Glomerular endothelial cell (primary cell): ENCODE results near the gene HTN3. TPM values are rescaled to one million over a fixed set of nuclear protein-coding genes. Genes with fewer than 3 reads are reported as not detected.
"Not testable (repeated sequence)": the region's sequence is repeated elsewhere in the genome, so short reads cannot be mapped to it uniquely, and the experiment has no call there.

Experiments used
- DNase-seq: peaks from one replicate; pipeline ENCODE4 v3.0.0-alpha.2; 2011; ENCODE audit warnings: low read depth, low spot score; ENCODE audit errors: extremely low read depth
- total RNA-seq: library from RNA; depleted of rRNA; stranded (reverse); fragments of >200 nt; gene quantifications from 2 replicates; pipeline ENCODE4 v1.2.3, GENCODE V29; 2015

HTN3 gene
- total RNA-seq: not detected in 2 replicates

DNA sequence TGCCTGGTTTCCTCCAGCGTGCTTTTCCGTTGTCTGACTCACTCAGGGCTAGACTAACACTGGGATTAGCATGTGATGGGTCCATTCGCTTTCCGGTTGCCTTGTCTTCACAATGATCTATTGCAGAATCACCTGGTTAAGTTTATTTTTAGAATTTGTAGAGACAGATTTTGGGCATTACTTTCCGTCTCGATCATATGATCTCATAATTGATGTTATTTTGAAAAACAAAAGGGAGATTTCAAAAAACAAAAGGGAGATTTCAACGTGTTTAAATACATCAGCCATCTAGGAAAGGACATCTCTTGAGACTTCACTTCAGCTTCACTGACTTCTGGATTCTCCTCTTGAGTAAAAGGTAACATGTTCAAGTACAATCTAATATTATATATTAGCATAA lies at the start of gene HTN3:
Gene HTN3 (plus strand): TSS at position 301 of the 400 bp plus-strand sequence. CDS start 2,282 bp downstream, outside the sequence.
- DNase-seq: not testable (repeated sequence)

DNA sequence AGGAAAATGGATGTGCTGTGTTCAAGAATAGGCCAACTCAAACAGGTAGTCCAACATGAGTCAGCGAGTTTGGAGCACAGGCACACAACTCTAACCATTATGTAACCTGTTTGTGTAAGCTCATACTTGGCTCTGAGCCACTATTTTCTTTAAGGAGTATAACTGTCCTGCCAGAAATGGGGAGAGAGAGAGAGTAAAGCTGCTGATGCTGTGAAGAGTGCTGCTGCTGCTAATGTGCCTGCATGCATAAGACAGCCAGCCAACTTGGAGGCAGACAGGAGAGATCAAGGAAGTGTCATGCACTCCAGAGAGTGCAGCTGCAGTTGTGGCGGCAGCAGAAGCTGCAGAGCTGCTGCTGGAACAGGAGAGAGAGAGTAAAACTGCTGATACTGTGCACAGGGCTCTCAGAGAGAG lies 44.2 kb upstream of the HTN3 start:
- no peak for DNase-seq

DNA sequence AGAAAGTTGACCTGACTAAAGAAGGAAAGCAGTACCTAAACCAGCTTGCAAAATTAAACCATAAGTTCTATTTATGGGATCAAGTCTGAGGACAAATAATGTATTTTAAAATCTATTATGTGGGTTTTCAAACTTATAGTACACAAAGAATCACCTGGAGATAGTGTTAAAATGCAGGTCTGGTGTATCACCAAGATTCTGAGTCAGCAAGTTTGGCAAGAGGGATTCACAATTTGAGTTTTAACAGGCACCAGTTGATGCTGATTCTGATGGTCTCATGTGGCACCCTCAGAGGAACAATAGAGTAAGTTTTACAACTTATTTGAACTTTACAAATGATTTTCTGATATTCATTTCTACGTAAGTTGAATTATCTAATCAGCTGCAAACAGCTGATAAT lies 41.6 kb upstream of the HTN3 start:
- no peak for DNase-seq

DNA sequence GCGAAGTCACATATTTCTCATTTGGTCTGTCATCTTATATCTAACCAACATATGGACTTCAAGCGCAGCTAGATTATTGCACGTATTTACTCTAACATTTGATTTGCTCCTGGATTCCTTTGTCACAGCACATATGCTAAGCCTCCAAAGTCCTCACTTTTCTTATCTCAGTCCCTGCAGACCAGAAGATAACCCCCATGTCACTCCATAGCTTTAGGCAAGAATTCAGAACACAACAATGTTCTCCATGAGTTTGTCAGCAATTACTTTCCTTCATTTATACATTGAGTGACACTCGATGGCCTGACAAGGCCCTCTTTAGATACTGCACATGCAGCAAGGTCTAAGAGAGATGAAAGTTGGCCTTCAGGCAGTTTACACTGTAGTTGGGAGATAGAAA lies 37.2 kb upstream of the HTN3 start:
- DNase-seq: no peak

DNA sequence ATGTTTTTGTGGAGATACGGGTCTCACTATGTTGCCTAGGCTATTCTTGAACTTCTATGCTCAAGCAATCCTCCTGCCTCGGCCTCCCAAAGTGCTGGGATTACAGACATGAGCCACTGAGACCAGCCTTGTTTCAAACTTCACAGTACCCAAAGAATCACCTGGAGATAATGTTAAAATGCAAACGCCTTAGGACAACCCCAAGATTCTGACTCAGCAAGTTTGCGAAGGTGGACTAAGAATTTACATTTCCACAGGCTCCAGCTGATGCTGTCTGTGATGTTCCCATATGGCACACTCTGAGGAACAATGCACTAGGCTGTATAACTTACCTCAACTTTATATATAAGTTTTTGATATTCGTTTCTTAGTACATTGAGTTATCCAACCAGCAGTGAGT lies 33.5 kb upstream of the HTN3 start:
- no peak for DNase-seq

DNA sequence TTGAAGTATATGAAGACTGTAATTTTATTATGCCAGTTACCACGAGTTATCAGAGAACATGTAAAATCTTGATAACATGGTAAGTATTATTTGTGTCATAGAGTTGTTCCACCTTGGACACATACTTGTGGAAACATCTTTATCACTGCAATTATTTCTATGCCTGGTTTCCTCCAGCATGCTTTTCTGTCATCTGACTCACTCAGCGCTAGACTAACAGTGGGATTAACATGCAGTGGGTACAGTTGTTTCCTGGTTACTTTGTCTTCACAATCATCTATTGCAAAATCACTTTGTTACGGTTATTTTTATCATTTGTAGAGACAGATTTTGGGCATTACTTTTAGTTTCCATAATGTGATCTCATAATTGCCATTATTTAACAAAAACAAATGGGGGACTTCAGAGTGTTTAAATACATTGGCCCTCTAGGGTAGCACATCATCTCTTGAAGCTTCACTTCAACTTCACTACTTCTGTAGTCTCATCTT lies 32.7 kb upstream of the HTN3 start, which contains the start of gene STATH:
Gene STATH (plus strand): TSS at position 441 of the 491 bp plus-strand sequence. CDS start 2,472 bp downstream, outside the sequence.
- no peak for DNase-seq

DNA sequence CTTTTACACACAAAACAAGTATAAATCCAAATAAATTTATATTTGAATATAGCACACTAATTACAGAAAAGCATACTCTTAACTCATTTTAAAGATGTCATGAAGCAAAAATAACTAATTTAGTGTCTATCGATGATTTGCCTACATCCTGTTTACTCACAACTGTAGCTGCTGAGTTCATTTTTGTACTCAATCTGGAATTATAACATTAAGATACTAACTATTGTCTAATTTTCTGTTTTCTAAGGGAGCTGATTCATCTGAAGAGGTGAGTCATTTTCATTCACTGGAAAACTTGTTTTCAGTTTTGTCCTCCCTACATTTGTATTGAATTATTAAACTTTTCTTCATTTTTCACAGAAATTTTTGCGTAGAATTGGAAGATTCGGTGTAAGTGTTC lies 28.8 kb upstream of the HTN3 start:
- DNase-seq: no peak

DNA sequence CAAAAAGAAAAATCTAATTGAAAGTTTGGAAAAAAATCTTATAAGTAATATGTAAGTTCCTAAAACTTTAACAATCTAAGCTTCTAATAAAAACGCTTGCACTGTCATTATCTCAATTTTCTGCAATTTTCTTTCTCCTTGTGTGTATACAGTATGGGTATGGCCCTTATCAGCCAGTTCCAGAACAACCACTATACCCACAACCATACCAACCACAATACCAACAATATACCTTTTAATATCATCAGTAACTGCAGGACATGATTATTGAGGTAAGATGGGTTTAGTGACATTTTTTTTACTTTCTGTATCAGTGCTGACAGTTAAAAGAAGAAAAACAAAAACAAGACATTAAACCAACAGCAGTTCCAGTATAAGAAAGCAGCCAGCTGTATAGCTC lies 27.5 kb upstream of the HTN3 start:
- no peak for DNase-seq

DNA sequence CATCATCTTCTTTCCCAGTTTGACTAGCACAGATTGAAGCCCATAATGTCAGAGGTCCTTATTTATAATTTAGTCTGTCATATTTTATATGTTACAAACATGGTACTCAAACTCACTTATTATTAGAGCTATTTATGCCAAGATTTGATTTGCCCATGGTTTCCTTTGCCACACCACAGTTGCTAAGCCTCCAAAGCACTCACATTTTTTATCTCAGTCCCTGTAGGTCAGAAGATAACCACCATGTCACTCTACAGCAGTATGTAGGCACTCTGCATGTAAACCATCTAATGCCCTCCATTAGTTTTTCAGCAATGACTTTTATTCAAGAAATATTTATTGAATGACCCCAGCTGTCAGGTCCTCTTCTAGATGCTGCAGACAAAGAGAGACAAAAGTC lies 25.8 kb upstream of the HTN3 start:
- no peak for DNase-seq

DNA sequence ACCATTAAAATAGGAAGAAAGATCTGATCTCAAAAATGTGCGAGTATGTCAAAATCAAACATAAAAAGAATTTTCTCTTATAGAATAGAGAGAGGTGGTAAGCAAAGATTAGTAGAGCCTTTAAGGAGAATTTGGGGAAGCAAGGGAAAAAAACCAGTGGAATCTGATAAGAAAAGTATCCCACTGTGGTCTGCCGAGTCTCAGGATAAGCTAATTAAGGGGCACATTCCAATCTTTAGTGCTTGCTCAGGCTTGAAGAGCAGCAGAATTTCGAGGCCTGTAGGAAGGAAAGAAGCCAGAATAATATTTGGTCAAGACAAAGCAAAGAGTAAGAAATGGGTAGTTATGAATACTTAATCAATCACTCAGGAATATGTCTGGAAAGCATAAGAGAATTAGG lies 19.5 kb upstream of the HTN3 start:
- no peak for DNase-seq

DNA sequence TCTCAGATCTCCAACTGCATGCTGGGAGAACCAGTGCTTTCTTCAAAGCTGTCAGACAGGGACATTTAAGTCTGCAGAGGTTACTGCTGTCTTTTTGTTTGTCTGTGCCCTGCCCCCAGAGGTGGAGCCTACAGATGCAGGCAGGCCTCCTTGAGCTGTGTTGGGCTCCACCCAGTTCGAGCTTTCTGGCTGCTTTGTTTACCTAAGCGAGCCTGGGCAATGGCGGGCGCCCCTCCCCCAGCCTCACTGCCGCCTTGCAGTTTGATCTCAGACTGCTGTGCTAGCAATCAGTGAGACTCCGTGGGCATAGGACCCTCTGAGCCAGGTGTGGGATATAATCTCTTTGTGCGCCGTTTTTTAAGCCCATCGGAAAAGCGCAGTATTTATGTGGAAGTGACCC lies 9.3 kb upstream of the HTN3 start:
- not testable (repeated sequence) for DNase-seq

DNA sequence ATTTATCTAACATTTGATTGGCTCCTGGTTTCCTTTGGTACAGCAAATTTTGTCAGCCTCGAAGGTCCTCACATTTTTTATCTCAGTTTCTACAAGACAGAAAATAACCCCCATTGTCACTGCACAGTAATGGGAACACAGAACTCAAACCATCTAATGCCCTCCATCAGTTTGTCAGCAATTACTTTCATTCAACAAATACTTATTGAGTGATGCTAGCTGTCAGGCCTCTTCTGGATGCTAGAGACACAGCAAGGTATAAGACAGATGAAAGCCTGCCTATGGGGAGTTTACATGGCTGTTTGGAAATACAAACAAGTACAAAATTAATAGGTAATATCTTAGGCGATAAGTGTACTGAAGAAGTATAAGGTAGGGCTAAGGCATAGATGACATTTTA lies 5.0 kb upstream of the HTN3 start:
- DNase-seq: no peak

DNA sequence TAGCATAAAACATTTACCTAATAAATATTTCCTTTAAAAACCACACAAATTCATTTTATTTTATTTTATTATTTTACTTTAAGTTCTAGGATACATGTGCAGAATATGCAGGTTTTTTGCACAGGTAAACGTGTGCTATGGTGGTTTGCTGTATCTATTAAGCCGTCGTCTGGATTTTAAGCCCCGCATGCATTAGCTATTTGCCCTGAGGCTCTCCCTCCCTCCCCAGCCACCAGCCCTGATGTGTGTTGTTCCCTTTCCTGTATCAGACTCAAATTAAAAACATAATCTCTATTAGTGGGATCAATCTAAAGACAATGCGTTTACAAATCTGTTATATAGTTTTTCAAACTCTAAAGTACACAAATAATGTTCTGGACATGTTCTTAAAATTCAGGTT lies 1.2 kb upstream of the HTN3 start:
- DNase-seq: no peak

DNA sequence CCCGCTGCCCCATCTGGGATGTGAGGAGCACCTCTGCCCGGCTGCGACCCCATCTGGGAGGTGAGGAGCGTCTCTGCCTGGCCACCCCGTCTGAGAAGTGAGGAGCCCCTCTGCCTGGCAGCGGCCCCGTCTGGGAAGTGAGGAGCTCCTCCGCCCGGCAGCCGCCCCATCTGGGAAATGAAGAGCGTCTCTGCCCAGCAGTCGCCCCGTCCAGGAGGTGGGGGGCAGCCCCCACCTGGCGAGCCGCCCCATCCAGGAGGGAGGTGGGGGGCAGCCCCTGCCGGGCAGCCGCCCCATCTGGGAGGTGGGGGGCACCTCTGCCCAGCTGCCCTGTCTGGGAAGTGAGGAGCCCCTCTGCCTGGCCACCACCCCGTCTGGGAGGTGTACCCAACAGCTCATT lies 9.3 kb downstream of the HTN3 start:
- DNase-seq: not testable (repeated sequence)

DNA sequence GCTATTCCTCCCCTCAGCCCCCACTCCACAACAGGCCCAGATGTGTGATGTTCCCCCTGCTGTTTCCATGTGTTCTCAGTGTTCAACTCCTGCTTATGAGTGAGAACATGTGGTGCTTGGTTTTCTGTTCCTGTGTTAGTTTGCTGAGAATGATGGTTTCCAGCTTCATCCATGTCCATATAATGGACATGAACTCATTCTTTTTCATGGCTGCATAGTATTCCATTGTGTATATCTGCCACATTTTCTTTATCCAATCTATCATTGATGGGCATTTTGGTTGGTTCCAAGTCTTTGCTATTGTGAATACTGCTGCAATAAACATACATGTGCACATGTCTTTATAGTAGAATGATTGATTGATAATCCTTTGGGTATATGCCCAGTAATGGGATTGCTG lies 11.7 kb downstream of the HTN3 start:
- not testable (repeated sequence) for DNase-seq

DNA sequence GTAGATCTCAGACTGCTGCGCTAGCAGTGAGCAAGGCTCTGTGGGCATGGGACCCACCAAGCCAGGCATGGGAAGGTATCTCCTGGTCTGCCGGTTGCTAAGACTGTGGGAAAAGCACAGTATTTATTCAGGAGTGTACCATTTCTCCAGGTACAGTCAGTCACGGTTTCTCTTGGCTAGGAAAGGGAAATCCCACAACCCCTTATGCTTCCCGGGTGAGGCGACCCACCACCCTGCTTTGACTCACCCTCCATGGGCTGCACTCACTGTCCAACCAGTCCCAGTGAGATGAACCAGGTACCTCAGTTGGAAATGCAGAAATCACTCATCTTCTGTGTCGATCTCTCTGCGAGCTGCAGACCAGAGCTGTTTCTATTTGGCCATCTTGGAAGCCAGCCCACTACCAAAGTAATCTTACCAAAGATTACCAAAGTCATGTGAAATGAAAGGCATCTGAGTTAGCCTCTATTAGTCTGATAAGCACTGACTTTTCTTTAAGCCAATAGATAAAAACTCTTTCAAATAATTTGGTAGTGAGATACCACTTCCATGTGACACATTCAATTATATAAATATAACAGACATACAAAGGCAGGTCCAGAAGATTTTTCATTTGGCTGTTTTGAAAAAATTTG lies 13.5 kb downstream of the HTN3 start:
- DNase-seq: no peak

DNA sequence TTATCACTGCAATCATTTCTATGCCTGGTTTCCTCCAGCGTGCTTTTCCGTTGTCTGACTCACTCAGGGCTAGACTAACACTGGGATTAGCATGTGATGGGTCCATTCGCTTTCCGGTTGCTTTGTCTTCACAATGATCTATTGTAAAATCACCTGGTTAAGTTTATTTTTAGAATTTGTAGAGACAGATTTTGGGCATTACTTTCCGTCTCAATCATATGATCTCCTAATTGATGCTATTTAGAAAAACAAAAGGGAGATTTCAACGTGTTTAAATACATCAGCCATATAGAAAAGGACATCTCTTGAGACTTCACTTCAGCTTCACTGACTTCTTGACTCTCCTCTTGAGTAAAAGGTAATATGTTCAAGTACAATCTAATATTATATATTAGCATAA lies 21.9 kb downstream of the HTN3 start, which contains the start of gene HTN1:
Gene HTN1 (plus strand): TSS at position 301 of the 400 bp plus-strand sequence. CDS start 2,639 bp downstream, outside the sequence.
- DNase-seq: not testable (repeated sequence)

DNA sequence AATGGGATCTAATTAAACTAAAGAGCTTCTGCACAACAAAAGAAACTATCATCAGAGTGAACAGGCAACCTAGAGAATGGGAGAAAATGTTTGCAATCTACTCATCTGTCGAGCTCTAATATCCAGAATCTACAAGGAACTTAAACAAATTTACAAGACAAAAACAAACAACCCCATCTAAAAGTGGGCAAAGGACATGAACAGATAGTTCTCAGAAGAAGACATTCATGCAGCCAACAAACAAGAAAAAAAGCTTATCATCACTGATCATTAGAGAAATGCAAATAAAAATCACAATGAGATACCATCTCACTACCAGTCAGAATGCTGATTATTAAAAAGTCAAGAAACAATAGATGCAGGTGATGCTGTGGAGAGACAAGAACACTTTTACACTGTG lies 28.3 kb downstream of the HTN3 start:
- DNase-seq: not testable (repeated sequence)

DNA sequence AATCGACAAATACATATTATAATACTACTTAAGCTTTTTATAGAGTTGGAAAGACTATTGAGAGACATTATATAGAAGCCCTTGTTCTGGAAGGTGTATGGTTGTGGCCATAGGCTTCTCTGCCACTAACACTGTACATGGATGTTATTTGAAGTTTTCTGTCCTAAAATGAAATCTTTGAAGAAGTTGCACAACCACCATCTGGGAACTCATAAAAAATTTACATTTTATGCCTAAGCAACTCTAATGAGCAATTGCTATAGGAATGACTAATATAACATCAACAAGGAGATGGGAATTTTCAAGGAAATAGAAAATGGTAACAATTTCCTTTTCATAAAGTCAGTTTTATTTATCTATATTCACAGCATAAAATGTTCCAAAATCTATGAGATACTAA lies 29.4 kb downstream of the HTN3 start:
- no peak for DNase-seq

DNA sequence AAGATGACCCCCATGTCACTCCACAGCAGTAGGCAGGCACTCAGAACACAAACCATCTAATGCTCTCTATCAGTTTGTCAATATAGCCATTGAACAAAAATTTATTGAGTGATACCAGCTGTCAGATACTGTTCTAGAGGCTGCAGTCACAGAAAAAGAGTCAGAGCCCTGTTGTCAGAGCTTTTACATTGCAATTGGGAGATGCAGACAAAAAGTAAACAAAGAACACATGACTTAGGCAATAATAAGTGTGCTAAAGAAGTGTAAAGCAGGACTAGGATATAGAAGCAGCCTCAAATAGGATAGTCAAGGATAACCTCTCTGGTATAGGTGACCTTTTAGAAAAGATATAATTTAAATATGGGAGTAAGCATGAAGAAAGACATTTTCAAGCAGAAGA lies 30.9 kb downstream of the HTN3 start:
- no peak for DNase-seq

DNA sequence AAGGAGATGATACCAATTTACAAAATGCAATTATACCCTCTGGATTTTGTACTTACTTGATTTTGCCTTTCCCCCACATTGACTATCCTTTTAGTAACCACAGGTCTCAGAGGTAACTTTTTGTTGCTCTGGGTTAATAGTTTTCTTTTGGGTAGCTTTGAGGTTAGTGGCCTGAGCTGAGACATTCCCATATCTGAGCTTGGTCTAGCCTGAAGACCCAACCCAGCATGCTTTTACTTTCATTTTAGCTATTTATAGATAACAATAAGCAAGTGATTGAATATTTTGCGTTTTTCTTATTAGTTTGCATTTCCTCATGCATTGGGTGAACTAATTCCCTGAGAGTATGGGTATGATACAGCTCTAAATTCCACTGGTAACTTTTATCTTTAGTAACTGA lies 33.7 kb downstream of the HTN3 start:
- DNase-seq: no peak

DNA sequence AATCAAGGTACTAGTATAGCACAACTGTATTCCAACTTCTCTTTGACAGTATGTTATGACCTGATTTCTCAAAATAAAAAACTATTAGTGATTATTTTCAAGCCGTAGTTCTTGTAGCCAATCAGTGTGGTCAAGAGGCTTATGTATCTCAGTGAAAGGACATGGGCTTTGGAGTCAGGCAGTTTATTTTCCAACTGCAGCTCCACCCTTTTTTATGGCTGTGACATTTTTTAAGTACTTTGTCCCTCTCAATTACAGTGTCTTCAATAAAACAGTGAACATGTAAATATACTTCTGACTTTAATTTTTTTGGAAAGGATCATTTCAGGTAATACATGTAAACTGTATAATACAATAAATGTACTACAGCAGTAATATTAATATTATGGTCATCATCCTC lies 51.9 kb downstream of the HTN3 start:
- no peak for DNase-seq
